Amygdala (tissue), 56 donors: ENCODE measurements around the gene ADGRE2.
"Not testable (repeated sequence)": the region's sequence is repeated elsewhere in the genome, so short reads cannot be mapped to it uniquely, and the experiment has no call there.

Experiments
- DNase-seq, 56 donors: peaks; one replicate each; lab custom pipeline; 2025; lab: John Stamatoyannopoulos, UW

The ADGRE2 gene

GRCh38 chr19:14778110-14778845, at the start of gene ADGRE2:
TSS of gene ADGRE2 (minus strand) at chr19:14778560. CDS start at chr19:14776756, 1,804 bp downstream.
- not testable (repeated sequence) for DNase-seq

DNA sequence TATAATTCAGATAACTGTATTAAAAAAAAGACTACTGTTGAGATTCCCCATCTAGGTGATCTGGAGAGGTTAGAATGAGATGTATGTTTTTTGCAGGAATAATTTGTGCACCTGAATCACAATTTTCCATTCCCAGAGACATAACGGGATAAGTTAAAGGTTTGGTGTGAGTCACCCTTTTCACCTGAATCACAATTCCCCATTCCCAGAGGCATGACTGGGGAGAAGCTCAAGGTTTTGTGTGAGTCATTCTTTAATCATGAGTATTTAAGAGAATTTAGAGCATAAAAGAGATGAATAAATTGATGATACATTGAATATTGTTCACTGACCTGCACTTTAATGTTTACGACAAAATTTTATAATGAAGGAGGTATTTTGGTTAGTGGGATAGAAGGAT, 47.6 kb upstream of the ADGRE2 start:
- DNase-seq: no peak

GRCh38 chr19:14821937-14822336, 43.6 kb upstream of the ADGRE2 start:
- no peak for DNase-seq

DNA sequence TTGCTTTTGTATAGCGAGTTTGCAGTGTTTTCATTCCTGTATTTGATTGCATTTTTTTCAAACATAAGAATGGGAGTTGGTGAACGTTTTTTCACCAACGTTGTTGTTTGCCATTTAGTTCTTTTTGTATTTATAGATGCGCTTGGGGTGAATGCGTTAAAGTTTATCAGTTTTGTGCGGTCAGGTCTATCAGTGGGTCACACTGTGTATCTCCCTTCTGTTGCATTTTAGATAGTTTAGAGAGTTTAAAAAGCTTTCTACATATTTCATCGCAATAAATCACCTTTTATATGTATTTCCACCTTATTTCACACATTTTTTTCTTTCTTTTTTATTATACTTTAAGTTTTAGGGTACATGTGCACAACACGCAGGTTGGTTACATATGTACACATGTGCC, 40.2 kb upstream of the ADGRE2 start:
- no peak for DNase-seq

DNA sequence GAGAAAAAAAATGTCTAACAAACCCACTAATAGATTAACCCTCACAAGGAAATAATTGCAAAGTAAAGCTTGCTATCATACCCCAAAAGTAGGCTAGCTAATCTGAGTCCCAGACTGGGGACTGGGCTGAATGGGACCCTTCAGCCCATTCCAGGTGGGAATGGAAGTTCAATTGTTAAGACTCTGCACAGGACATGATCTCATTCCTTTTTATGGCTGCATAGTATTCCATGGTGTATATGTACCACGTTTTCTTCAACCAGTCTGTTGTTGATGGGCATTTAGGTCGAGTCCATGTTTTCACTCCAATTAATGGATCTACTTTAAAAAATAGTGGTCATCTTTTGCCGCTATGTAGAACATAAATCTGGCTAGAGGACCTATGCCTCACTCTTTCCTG, 38.7 kb upstream of the ADGRE2 start:
- no peak for DNase-seq

DNA sequence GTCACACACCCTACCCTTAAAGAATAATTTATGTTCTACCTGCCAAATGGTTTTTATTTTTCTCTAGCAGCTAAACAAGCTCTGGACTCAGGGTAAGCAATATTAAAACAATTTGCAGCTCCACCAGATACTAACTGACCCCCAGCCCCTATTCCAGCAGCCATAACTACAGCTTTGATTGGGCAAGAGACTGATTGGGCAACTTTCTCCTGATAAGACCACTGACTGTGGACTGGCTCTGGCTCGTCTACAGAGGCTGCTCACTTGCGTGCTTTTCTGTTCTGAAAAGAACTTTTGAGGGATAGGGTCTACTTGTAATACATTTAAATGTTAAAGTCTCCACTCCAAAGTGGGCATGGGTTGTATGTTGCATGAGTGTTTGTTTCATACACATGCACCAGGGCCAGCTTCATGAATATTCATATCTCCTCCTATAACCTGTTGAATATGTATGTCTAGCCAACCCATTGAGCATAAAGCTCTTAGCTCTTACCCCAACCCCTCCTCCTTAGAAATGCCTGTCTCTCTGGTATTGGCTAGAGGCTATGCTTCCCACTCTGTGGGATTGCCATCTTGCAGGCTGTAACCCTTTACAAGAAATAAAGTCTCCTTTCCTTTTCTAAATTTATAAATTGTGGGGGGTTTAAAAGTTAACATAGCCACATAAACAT, 36.8 kb upstream of the ADGRE2 start:
- no peak for DNase-seq

- no peak for DNase-seq
Observed at GRCh38 chr19:14809272-14810057, 31.1 kb upstream of the ADGRE2 start.

DNA sequence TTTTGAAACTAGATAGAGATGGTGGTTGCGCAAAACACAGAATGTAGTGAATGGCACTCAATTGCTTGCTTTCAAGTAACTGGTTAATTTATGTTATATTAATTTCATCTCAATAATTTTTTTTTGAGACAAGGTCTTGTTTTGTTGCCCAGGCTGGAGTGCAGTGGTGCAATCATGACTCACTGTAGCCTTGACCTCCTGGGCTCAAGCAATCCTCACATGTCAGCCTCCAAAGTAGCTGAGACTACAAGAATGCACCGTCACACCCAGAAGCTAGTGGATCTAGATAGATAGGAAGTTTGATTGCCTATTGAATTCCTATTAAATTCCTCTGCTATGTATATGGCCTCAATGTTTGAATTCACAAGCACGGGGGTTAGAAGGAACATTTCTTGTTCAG, 26.4 kb upstream of the ADGRE2 start:
- DNase-seq: no peak

DNA sequence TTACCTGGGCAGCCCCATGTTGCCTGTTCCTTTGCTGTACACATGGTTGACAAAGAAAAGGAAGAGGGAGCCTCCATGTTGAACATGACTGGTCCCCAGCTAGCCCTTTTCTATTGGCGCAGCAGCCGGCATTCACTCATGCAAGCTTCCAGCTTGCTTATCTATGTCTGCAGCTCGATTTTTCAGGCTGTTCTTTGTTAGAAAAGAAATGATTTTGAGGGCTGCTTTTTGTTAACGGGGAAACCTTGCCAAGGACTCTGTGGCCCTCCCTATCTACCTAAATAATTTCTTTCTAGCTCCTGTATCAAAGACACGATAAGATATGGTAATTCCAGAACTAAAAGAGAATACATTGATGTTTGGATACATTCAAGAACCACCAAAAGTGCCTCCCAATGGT, 20.4 kb upstream of the ADGRE2 start:
- DNase-seq: no peak

DNA sequence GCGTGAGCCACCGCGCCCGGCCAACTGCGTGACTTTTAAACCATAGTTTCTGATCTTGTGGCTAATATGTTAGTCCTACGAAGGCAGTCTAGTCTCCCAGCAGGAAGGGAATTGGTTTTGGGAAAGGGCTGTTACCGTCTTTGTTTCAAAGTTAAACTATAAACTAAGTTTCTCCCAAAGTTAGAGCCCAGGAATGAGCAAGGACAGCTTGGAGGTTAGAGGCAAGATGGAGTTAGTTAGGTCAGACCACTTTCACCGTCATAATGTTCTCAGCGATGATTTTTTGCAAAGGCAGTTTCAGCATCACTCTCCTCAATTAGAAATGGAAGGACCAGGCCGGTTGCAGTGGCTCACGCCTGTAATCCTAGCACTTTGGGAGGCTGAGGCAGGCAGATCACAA, 17.7 kb upstream of the ADGRE2 start:
- no peak for DNase-seq

DNA sequence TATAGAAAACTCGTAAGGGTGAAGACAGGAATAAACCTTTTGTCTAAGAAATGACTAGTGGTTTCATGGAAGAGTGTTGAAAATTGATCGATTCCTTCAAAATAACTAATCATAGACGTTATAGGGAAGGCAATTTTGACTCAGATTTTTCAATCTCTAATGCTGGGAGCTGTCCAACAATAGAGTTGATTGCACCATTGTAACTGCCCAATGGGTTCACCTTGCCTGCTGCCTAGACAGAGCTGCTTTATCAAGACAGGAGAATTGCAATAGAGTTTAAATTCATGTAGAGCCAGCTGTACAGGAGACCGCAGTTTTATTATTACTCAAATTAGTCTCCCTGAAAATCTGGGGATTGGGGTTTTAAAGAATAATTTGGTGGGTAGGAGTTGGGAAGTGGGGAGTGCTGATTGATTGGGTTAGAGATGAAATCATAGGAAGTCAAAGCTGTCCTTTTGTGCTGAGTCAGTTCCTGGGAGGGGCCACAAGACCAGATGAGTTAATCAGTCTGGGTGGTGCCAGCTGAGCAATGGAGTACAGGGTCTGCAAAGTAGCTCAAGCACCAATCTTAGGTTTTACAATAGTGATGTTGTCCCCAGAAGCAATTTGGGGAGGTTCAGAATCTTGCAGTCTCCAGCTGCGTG, 16.8 kb upstream of the ADGRE2 start:
- no peak for DNase-seq

DNA sequence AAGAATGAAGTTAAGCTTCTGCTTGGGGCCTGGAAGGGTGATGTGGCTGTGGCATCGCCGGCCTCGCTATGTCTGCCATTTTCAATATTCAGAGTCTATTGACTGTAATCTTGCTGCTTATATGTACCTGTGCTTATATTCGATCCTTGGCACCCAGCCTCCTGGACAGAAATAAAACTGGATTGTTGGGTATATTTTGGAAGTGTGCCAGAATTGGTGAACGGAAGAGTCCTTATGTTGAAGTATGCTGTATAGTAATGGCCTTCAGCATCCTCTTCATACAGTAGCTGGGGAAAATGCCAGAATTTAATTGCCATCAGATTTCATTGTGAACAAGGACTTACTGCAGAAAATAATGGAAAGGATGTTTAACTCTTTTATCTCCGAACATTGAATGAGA, 13.9 kb upstream of the ADGRE2 start:
- DNase-seq: not testable (repeated sequence)

GRCh38 chr19:14786421-14786851, 8.1 kb upstream of the ADGRE2 start:
- peak in 8 of 56 donors; percentile 1 to 11 (median 4) for DNase-seq

- DNase-seq: peak in 5 of 56 donors; percentile 2 to 23 (median 9)
Observed at GRCh38 chr19:14785102-14785793, 6.9 kb upstream of the ADGRE2 start.

DNA sequence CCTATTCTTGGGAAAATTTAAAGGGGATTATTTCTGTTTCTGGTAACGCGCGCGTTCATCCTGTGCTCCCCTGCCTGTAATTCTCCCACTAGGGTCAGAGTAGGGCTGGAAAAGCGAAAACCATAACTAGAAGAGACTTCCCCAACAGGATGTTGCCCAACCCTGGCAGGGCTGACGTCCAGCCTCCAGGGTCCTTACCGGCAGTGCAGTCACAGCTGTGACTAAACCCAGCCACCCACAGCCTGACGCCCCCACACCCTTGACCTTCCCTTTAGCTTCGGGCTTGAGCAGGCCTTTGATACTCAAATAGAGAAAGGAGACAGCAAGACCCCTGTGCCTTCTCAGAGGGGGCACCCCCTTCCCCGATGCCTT, 6.4 kb upstream of the ADGRE2 start:
- peak in 16 of 56 donors; percentile 1 to 37 (median 16) for DNase-seq

DNA sequence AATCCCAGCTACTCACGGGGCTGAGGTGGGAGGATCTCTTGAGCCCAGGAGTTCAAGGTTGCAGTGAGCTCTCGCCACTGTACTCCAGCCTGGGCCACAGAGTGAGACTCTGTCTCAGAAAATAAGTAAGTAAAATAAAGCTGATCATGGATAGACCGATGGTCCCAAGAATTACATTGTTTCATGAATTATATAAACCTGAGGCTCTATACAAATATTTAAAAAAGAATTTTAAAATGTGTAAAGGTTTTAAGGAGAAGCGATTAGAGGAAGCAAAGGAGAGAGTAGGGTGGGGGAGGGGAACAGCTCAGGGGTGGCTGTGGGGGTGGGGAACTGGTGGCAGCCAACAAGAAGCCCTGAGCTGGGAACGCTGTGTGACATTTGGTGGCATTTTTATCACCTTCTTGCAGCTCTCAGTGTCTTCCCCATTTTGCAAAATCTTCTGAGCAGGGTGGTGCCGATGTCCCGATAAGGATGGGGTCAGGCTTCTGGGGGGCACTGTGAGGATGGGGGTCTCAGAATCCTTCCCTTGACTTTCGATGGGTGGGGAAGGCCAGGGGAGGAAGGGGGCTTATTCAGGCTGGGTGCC, 5.1 kb upstream of the ADGRE2 start:
- DNase-seq: not testable (repeated sequence)

- no peak for DNase-seq
Observed at GRCh38 chr19:14782626-14783409, 4.5 kb upstream of the ADGRE2 start.

- not testable (repeated sequence) for DNase-seq
Observed at GRCh38 chr19:14781713-14782536, 3.6 kb upstream of the ADGRE2 start.
